HepG2 (cell line): ENCODE measurements around the gene NEAT1. TPM values are rescaled to one million over a fixed set of nuclear protein-coding genes. Genes with fewer than 3 reads are reported as not detected.

Source experiments
- ATF1 ChIP-seq: IDR thresholded peaks from 2 replicates; pipeline ENCODE4 v1.6.1; 2016; ENCODE audit warnings: mild to moderate bottlenecking, control low read depth
- ATF2 ChIP-seq: sonication (generic); formaldehyde crosslinking; IDR thresholded peaks from 2 replicates; pipeline ENCODE4 v1.4.0; 2020; ENCODE audit warnings: missing genetic modification reagents
- DNMT1 ChIP-seq: sonication (generic); formaldehyde crosslinking; IDR thresholded peaks from 2 replicates; pipeline ENCODE4 v1.5.1; 2020; ENCODE audit warnings: mild to moderate bottlenecking, missing genetic modification reagents
- E2F1 ChIP-seq: sonication (generic); formaldehyde crosslinking; IDR thresholded peaks from 2 replicates; pipeline ENCODE4 v1.5.0; 2020; ENCODE audit warnings: missing genetic modification reagents
- E2F5 ChIP-seq: sonication (generic); formaldehyde crosslinking; conservative IDR thresholded peaks from 2 replicates; pipeline ENCODE4 v1.4.0; 2020; ENCODE audit warnings: missing genetic modification reagents
- FOXK2 ChIP-seq: fragments of 450-650 bp; IDR thresholded peaks from 2 replicates; pipeline ENCODE4 v1.6.1; 2016
- HMG20B ChIP-seq: conservative IDR thresholded peaks from 2 replicates; pipeline ENCODE4 v1.6.1; 2016; ENCODE audit warnings: missing genetic modification reagents, missing compliant biosample characterization
- HOXA5 ChIP-seq: sonication (generic); formaldehyde crosslinking; IDR thresholded peaks from 2 replicates; pipeline ENCODE4 v1.4.0; 2020; ENCODE audit warnings: missing genetic modification reagents
- NFAT5 ChIP-seq: sonication (generic); formaldehyde crosslinking; IDR thresholded peaks from 2 replicates; pipeline ENCODE4 v1.4.0; 2020; ENCODE audit warnings: missing genetic modification reagents
- NR0B2 ChIP-seq: sonication (generic); formaldehyde crosslinking; IDR thresholded peaks from 2 replicates; pipeline ENCODE4 v1.4.0; 2020; ENCODE audit warnings: mild to moderate bottlenecking, missing genetic modification reagents
- NR2F1 ChIP-seq, 2 experiments: fragments of 450-650 bp in 1 of 2; formaldehyde crosslinking in 1 of 2; IDR thresholded peaks; 2 replicates each; pipeline versions ENCODE4 v1.5.0 to v1.6.1; 2016 to 2020; ENCODE audit warnings: mild to moderate bottlenecking in 1 of 2, missing compliant biosample characterization in 1 of 2, missing genetic modification reagents in 1 of 2, moderate library complexity in 1 of 2
- ZFP1 ChIP-seq: IDR thresholded peaks from 2 replicates; pipeline ENCODE4 v1.6.1; 2016
- ZNF143 ChIP-seq: sonication (generic); formaldehyde crosslinking; IDR thresholded peaks from 2 replicates; pipeline ENCODE4 v1.4.0; 2020; ENCODE audit warnings: missing genetic modification reagents
- ZNF354B ChIP-seq: sonication (generic); formaldehyde crosslinking; IDR thresholded peaks from 2 replicates; pipeline ENCODE4 v1.8.0; 2022; ENCODE audit warnings: mild to moderate bottlenecking, missing genetic modification reagents
- ZNF788 ChIP-seq: sonication (generic); formaldehyde crosslinking; IDR thresholded peaks from 2 replicates; pipeline ENCODE4 v1.5.0; 2020; ENCODE audit warnings: mild to moderate bottlenecking, missing genetic modification reagents, borderline replicate concordance
- ZNF883 ChIP-seq: sonication (generic); formaldehyde crosslinking; IDR thresholded peaks from 2 replicates; pipeline ENCODE4 v1.5.1; 2020; ENCODE audit warnings: mild to moderate bottlenecking, missing genetic modification reagents; ENCODE audit errors: not compliant biosample characterization
- ZNF891 ChIP-seq: sonication (generic); formaldehyde crosslinking; IDR thresholded peaks from 2 replicates; pipeline ENCODE4 v1.5.0; 2020; ENCODE audit warnings: mild to moderate bottlenecking, missing genetic modification reagents
- ZSCAN31 ChIP-seq: sonication (generic); formaldehyde crosslinking; IDR thresholded peaks from 2 replicates; pipeline ENCODE4 v1.5.0; 2020; ENCODE audit warnings: low read depth, mild to moderate bottlenecking, missing genetic modification reagents
- polyA plus RNA-seq, 8 experiments: library from polyadenylated mRNA; depleted of rRNA in 3 of 8; stranded (reverse) in 7 of 8; unstranded in 1 of 8; fragments of >200 nt; fragmentation: Illumina TruSeq in 4 of 8; extraction: Trizol in 4 of 8; gene quantifications; 2 replicates each; pipeline versions ENCODE4 v1.2.1 to v1.2.3, GENCODE V29; 2011 to 2016; ENCODE audit warnings: low read depth in 4 of 8, missing spikeins in 1 of 8, mixed read lengths in 1 of 8; ENCODE audit not compliant: insufficient read depth in 1 of 8
- total RNA-seq, 5 experiments: library from RNA; depleted of rRNA; stranded (reverse); fragments of >200 nt; fragmentation: Illumina TruSeq; extraction: Trizol; gene quantifications; 2 replicates each; pipeline ENCODE4 v1.2.3, GENCODE V29; 2016; ENCODE audit warnings: low read depth in 1 of 5

Gene NEAT1
- total and polyA plus RNA-seq, 2 of the 13 experiments (the other 11 are each of a cell fraction or from before 2014, with no cell fraction given): 20.5 to 41.2 TPM

- TF ChIP-seq NFAT5 (CRISPR knock-in tag): no peak
- TF ChIP-seq ZNF891 (CRISPR knock-in tag): no peak; the same call in 1 of the 2 replicates
- no peak for TF ChIP-seq E2F5 (CRISPR knock-in tag)
- TF ChIP-seq ZNF143 (CRISPR knock-in tag): 0 out of 2 replicates have a peak, but pooled peaks have one; percentile 4
- TF ChIP-seq NR0B2 (CRISPR knock-in tag): no peak
- no peak for TF ChIP-seq NR2F1 (CRISPR knock-in tag; IDR thresholded peaks at IDR 0.05)
- TF ChIP-seq ZNF883 (CRISPR knock-in tag): no peak
- no peak for TF ChIP-seq ZFP1 (CRISPR knock-in tag)
- TF ChIP-seq FOXK2: no peak
- peak; percentile 62; the same call in 1 of the 2 replicates for TF ChIP-seq ZNF788 (CRISPR knock-in tag)
- peak; percentile 57; the same call in 1 of the 2 replicates for TF ChIP-seq ATF2 (CRISPR knock-in tag)
- TF ChIP-seq HOXA5 (CRISPR knock-in tag): no peak
- TF ChIP-seq ZSCAN31 (CRISPR knock-in tag): 0 out of 2 replicates have a peak, but pooled peaks have one; percentile 52
- no peak for TF ChIP-seq ZNF354B
- no peak for TF ChIP-seq E2F1 (CRISPR knock-in tag)
- no peak for TF ChIP-seq ATF1 (CRISPR knock-in tag)
- TF ChIP-seq HMG20B (CRISPR knock-in tag): no peak
- 0 out of 2 replicates have a peak, but pooled peaks have one; percentile 42 for TF ChIP-seq DNMT1
Observed at GRCh38 chr11:65454696-65455456, 32.3 kb downstream of the NEAT1 start (continued).
